Neural cell (in vitro differentiated cells): ENCODE results near the gene HRK.

Experiments used
- EZH2 ChIP-seq: fragments of 200-600, 300-800 bp; shearing (Covaris generic), sonication (generic); IDR thresholded peaks from 2 replicates; pipeline ENCODE4 v1.6.1; 2014; ENCODE audit warnings: antibody characterized with exemption, low read length, borderline replicate concordance, mild to moderate bottlenecking; ENCODE audit not compliant: insufficient read depth, poor library complexity, severe bottlenecking
- POLR2AphosphoS5 ChIP-seq: IDR thresholded peaks from 2 replicates; pipeline ENCODE4 v1.6.1; 2012
- SMC3 ChIP-seq: fragments of 450-650 bp; conservative IDR thresholded peaks from 2 replicates; pipeline ENCODE4 v1.6.1; 2014; ENCODE audit warnings: antibody characterized with exemption, mild to moderate bottlenecking, moderate library complexity; ENCODE audit not compliant: poor library complexity
- TAF1 ChIP-seq: IDR thresholded peaks from 2 replicates; pipeline ENCODE4 v1.6.1; 2012; ENCODE audit warnings: low read depth
- TF ChIP-seq, protein P1 (sequence below): fragments of 450-650 bp; IDR thresholded peaks from 2 replicates; pipeline ENCODE4 v1.5.1; 2014; ENCODE audit warnings: antibody characterized with exemption, mild to moderate bottlenecking, moderate library complexity; ENCODE audit not compliant: poor library complexity, severe bottlenecking

DNA sequence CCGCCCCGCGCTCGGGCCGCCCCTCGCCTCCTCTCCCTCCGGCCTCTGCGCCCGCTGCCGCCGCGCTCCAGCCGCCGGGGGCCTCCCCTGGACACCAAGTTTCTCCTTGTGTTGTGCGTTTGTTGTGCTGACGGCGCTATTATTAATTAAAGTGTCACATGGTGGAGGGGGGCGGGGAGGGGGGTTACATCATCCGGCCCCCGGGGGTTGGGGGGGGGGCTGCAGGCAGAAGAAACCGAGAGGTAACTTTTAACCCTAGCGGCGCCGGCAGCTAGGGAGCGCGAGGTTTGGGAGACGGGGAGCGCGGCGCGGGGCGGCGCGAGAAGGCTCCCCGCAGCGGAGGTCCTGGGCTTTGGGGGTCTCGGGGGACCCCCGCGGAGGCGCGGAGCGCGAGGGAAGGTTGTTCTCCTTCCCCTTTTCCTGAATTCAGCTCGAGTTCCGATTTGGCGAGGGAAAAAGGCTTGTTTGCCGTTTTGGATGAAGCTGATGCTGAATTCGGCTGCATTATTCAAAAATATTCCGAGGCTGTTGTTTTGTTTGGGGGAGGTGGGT, at the start of gene HRK:
- TF ChIP-seq POLR2AphosphoS5, result no peak
- TF ChIP-seq SMC3, result no peak
- TF ChIP-seq, protein P1, sequence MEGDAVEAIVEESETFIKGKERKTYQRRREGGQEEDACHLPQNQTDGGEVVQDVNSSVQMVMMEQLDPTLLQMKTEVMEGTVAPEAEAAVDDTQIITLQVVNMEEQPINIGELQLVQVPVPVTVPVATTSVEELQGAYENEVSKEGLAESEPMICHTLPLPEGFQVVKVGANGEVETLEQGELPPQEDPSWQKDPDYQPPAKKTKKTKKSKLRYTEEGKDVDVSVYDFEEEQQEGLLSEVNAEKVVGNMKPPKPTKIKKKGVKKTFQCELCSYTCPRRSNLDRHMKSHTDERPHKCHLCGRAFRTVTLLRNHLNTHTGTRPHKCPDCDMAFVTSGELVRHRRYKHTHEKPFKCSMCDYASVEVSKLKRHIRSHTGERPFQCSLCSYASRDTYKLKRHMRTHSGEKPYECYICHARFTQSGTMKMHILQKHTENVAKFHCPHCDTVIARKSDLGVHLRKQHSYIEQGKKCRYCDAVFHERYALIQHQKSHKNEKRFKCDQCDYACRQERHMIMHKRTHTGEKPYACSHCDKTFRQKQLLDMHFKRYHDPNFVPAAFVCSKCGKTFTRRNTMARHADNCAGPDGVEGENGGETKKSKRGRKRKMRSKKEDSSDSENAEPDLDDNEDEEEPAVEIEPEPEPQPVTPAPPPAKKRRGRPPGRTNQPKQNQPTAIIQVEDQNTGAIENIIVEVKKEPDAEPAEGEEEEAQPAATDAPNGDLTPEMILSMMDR, result no peak
- no peak for TF ChIP-seq EZH2
- TF ChIP-seq TAF1, result no peak
